ENCODE data around the gene OBP2A. TPM values are rescaled to one million over a fixed set of nuclear protein-coding genes. Genes with fewer than 3 reads are reported as not detected.
"Not testable (repeated sequence)": the region's sequence is repeated elsewhere in the genome, so short reads cannot be mapped to it uniquely, and the experiment has no call there.

The OBP2A gene
- total and polyA plus RNA-seq, 9 donors: 1.4 to 7.8 (median 4.8) TPM; not detected in 5

GRCh38 chr9:135526730-135527571, 19.0 kb upstream of the OBP2A start:
- Histone ChIP-seq H3K36me3 (no peaks in the 10 kb centered on the region), H3K9me3 (no peaks in the 10 kb centered on the region), H3K27me3 (no peaks in the 10 kb centered on the region), H3K4me3 (no peak overlapping the region), H3K27ac (no peak overlapping the region), H3K4me1 (ENCODE audit: insufficient read depth) (no peaks in the 10 kb centered on the region)
- WGBS, 3 donors: 72 to 73% (median 73%) methylated on average over 25 to 30 of the region's 30 CpGs
- TF ChIP-seq CTCF (IDR thresholded peaks at IDR 0.05): no peak
- TF ChIP-seq POLR2A (IDR thresholded peaks at IDR 0.05): no peak
- no peak for TF ChIP-seq EP300 (IDR thresholded peaks at IDR 0.05)
- intact Hi-C loops (cut with DNase I): no loop called here
- peak in 1 of 5 donors; percentile 7 for DNase-seq

- H3K27me3 ChIP-seq; H3K36me3 ChIP-seq; H3K27ac ChIP-seq; H3K4me3 ChIP-seq; intact Hi-C loops (cut with DNase I); H3K9me3 ChIP-seq; H3K4me1 ChIP-seq (ENCODE audit: insufficient read depth): not testable (repeated sequence)
- WGBS, 3 donors: 93 to 97% (median 94%) methylated on average over 10 of the region's 10 CpGs
- DNase-seq: peak in 1 of 5 donors; percentile 1
These were observed 17.0 kb upstream of the OBP2A start for GRCh38 chr9:135528842-135529435.

- intact Hi-C loops (cut with DNase I): loop anchor here in 1 of 4 donors (10.0 kb wide), 1 partner anchor 1055 kb away; no protein-coding TSS in a partner anchor
- Histone ChIP-seq H3K4me3 (no peak overlapping the region), H3K9me3 (no peaks in the 10 kb centered on the region), H3K4me1 (ENCODE audit: insufficient read depth) (no peaks in the 10 kb centered on the region), H3K27ac (no peak overlapping the region), H3K27me3 (no peaks in the 10 kb centered on the region), H3K36me3 (no peaks in the 10 kb centered on the region)
- TF ChIP-seq EP300 (IDR thresholded peaks at IDR 0.05) (no peak), POLR2A (IDR thresholded peaks at IDR 0.05) (no peak), CTCF (IDR thresholded peaks at IDR 0.05) (no peak)
- peak in 1 of 5 donors; percentile 3 for DNase-seq
- WGBS, 3 donors: 74 to 79% (median 74%) methylated on average over 5 of the region's 5 CpGs
These were observed 15.8 kb upstream of the OBP2A start for GRCh38 chr9:135530146-135530545.

GRCh38 chr9:135531096-135531495, 14.8 kb upstream of the OBP2A start:
- Histone ChIP-seq H3K27me3 (no peaks in the 10 kb centered on the region), H3K4me3 (no peak overlapping the region), H3K9me3 (no peaks in the 10 kb centered on the region), H3K36me3 (no peaks in the 10 kb centered on the region), H3K4me1 (ENCODE audit: insufficient read depth) (no peaks in the 10 kb centered on the region), H3K27ac (no peak overlapping the region)
- TF ChIP-seq CTCF (IDR thresholded peaks at IDR 0.05): no peak
- no peak for TF ChIP-seq POLR2A (IDR thresholded peaks at IDR 0.05)
- TF ChIP-seq EP300 (IDR thresholded peaks at IDR 0.05): no peak
- no peak for DNase-seq
- WGBS, 3 donors: 90 to 92% (median 91%) methylated on average over 10 of the region's 10 CpGs
- intact Hi-C loops (cut with DNase I): loop anchor here in 1 of 4 donors (10.0 kb wide), 1 partner anchor 1054 kb away; no protein-coding TSS in a partner anchor

GRCh38 chr9:135533113-135533512, 12.8 kb upstream of the OBP2A start:
- no peaks in the 10 kb centered on the region for H3K27me3 ChIP-seq
- DNase-seq: no peak
- H3K4me1 ChIP-seq (ENCODE audit: insufficient read depth): no peaks in the 10 kb centered on the region
- 91 to 93% (median 91%) methylated on average over 3 of the region's 3 CpGs for WGBS, 3 donors
- intact Hi-C loops (cut with DNase I): loop anchor here in 1 of 4 donors (10.0 kb wide), 1 partner anchor 1052 kb away; no protein-coding TSS in a partner anchor
- no peak for TF ChIP-seq POLR2A (IDR thresholded peaks at IDR 0.05)
- H3K4me3 ChIP-seq: no peak overlapping the region
- no peaks in the 10 kb centered on the region for H3K9me3 ChIP-seq
- H3K36me3 ChIP-seq: no peaks in the 10 kb centered on the region
- H3K27ac ChIP-seq: no peak overlapping the region

Data from ovary (tissue), 9 donors.